ENCODE data around the gene MALRD1. TPM values are rescaled to one million over a fixed set of nuclear protein-coding genes. Genes with fewer than 3 reads are reported as not detected.

MALRD1 gene
- total RNA-seq, 4 donors from 2014 or later, result 0.75 to 2.4 (median 0.82) TPM; not detected in 1

GRCh38 chr10:19412531-19412930 is 363.9 kb downstream of the MALRD1 start:
- Histone ChIP-seq H3K4me3 (no peak overlapping the region), H3K27ac (no peak overlapping the region), H3K9me3 (no peaks in the 10 kb centered on the region), H3K27me3 (no peaks in the 10 kb centered on the region), H3K36me3 (no peaks in the 10 kb centered on the region), H3K4me1 (no peaks in the 10 kb centered on the region)
- no peak for DNase-seq
- in situ Hi-C loops (cut with MboI; ENCODE audit: low pct_ligation_motif_present in 1 of 4, low pct_unique_long_range_greater_than_20kb in 1 of 4, low sequenced_read_pairs in 3 of 4), result loop anchor here in 2 of 4 donors (25.0 kb wide), 1 partner anchor 375 kb away; no protein-coding TSS in a partner anchor
- TF ChIP-seq EP300 (IDR thresholded peaks at IDR 0.05; ENCODE audit: low read depth) (no peak), POLR2A (IDR thresholded peaks at IDR 0.05) (no peak), CTCF (IDR thresholded peaks at IDR 0.05) (peak; percentile 37 to 54 (median 49)), POLR2AphosphoS5 (IDR thresholded peaks at IDR 0.05) (no peak)
- intact Hi-C loops (cut with DNase I; ENCODE audit: low total_unique reads), result no loop called here

GRCh38 chr10:19416164-19416563 is 367.6 kb downstream of the MALRD1 start:
- no peaks in the 10 kb centered on the region for H3K36me3 ChIP-seq
- intact Hi-C loops (cut with DNase I; ENCODE audit: low total_unique reads) (no loop called here), in situ Hi-C loops (cut with MboI; ENCODE audit: low pct_ligation_motif_present in 1 of 4, low pct_unique_long_range_greater_than_20kb in 1 of 4, low sequenced_read_pairs in 3 of 4) (loop anchor here in 2 of 4 donors (25.0 kb wide), 1 partner anchor 371 kb away; no protein-coding TSS in a partner anchor)
- TF ChIP-seq CTCF (IDR thresholded peaks at IDR 0.05), result no peak
- no peak for TF ChIP-seq POLR2AphosphoS5 (IDR thresholded peaks at IDR 0.05)
- no peak for TF ChIP-seq EP300 (IDR thresholded peaks at IDR 0.05; ENCODE audit: low read depth)
- no peak for TF ChIP-seq POLR2A (IDR thresholded peaks at IDR 0.05)
- H3K27ac ChIP-seq, result no peak overlapping the region
- DNase-seq, result no peak
- 59 to 71% methylated on average over 1 of the region's 1 CpG for WGBS, 2 donors (ENCODE audit: low coverage in 1 of 2)
- no peaks in the 10 kb centered on the region for H3K27me3 ChIP-seq
- H3K9me3 ChIP-seq, result no peaks in the 10 kb centered on the region
- no peak overlapping the region for H3K4me3 ChIP-seq
- H3K4me1 ChIP-seq, result no peaks in the 10 kb centered on the region

- Histone ChIP-seq H3K27ac (no peak overlapping the region), H3K9me3 (no peaks in the 10 kb centered on the region), H3K36me3 (no peaks in the 10 kb centered on the region), H3K27me3 (no peaks in the 10 kb centered on the region), H3K4me1 (no peaks in the 10 kb centered on the region), H3K4me3 (no peak overlapping the region)
- 62 to 80% methylated on average over 4 of the region's 4 CpGs for WGBS, 2 donors (ENCODE audit: low coverage in 1 of 2)
- in situ Hi-C loops (cut with MboI; ENCODE audit: low pct_ligation_motif_present in 1 of 4, low pct_unique_long_range_greater_than_20kb in 1 of 4, low sequenced_read_pairs in 3 of 4) (loop anchor here in 2 of 4 donors (25.0 kb wide), 1 partner anchor 370 kb away; no protein-coding TSS in a partner anchor), intact Hi-C loops (cut with DNase I; ENCODE audit: low total_unique reads) (no loop called here)
- peak; percentile 15 for DNase-seq
- TF ChIP-seq POLR2A (IDR thresholded peaks at IDR 0.05), result no peak
- TF ChIP-seq CTCF (IDR thresholded peaks at IDR 0.05), result no peak
- no peak for TF ChIP-seq EP300 (IDR thresholded peaks at IDR 0.05; ENCODE audit: low read depth)
- no peak for TF ChIP-seq POLR2AphosphoS5 (IDR thresholded peaks at IDR 0.05)
These were observed 369.1 kb downstream of the MALRD1 start for GRCh38 chr10:19417740-19418139.

- WGBS, 2 donors (ENCODE audit: low coverage in 1 of 2), result 72 to 78% methylated on average over 1 of the region's 1 CpG
- Histone ChIP-seq H3K27me3 (no peaks in the 10 kb centered on the region), H3K4me1 (no peaks in the 10 kb centered on the region), H3K36me3 (no peaks in the 10 kb centered on the region), H3K4me3 (no peak overlapping the region), H3K27ac (no peak overlapping the region), H3K9me3 (no peaks in the 10 kb centered on the region)
- no peak for DNase-seq
- intact Hi-C loops (cut with DNase I; ENCODE audit: low total_unique reads) (no loop called here), in situ Hi-C loops (cut with MboI; ENCODE audit: low pct_ligation_motif_present in 1 of 4, low pct_unique_long_range_greater_than_20kb in 1 of 4, low sequenced_read_pairs in 3 of 4) (loop anchor here in 2 of 4 donors (25.0 kb wide), 1 partner anchor 366 kb away; no protein-coding TSS in a partner anchor)
- TF ChIP-seq POLR2A (IDR thresholded peaks at IDR 0.05), result no peak
- TF ChIP-seq POLR2AphosphoS5 (IDR thresholded peaks at IDR 0.05), result no peak
- TF ChIP-seq CTCF (IDR thresholded peaks at IDR 0.05), result no peak
- TF ChIP-seq EP300 (IDR thresholded peaks at IDR 0.05; ENCODE audit: low read depth), result no peak
These were observed 373.1 kb downstream of the MALRD1 start for GRCh38 chr10:19421674-19422073.
